ENCODE data around the gene SLC5A2. TPM values are rescaled to one million over a fixed set of nuclear protein-coding genes. Genes with fewer than 3 reads are reported as not detected.

SLC5A2 gene
- total and polyA plus RNA-seq, 4 experiments from 2014 or later = 0.12 to 4.5 (median 2.8) TPM

DNA sequence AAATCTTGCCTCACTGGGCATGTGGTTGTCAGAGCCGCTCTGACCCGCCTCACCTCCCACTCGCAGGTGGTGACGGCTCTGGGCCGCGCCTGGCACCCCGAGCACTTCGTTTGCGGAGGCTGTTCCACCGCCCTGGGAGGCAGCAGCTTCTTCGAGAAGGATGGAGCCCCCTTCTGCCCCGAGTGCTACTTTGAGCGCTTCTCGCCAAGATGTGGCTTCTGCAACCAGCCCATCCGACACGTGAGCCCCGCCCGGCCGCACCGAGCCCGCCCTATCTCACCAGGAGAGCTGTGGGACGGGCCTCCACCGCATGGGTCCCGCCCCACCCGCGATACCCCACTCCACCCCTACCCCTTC is 7.0 kb upstream of the SLC5A2 start:
- H3K4me3 ChIP-seq (ENCODE audit: low read length in 2 of 2) = peak overlapping the region in 1 of 2 donors; percentile 59
- no peaks in the 10 kb centered on the region for H3K36me3 ChIP-seq (ENCODE audit: insufficient read depth, low read length)
- H3K27me3 ChIP-seq (ENCODE audit: insufficient read depth, low read length) = no peaks in the 10 kb centered on the region
- peak overlapping the region; percentile 26 for H3K27ac ChIP-seq (ENCODE audit: low read depth, low read length)
- Mint-ChIP-seq H3K9me3 (peaks cover 0 to 2% (median 0%) of the 10 kb centered on the region in 8 donors), H3K4me3 (peak overlapping the region; percentile 82 to 93 (median 85)), H3K27me3 (peaks cover 0 to 13% of the 10 kb centered on the region in 2 donors), H3K36me3 (no peaks in the 10 kb centered on the region), H3K4me1 (peaks cover 7 to 37% (median 25%) of the 10 kb centered on the region in 4 donors), H3K27ac (peak overlapping the region in 6 of 7 donors; percentile 59 to 86 (median 78))
- H3K4me1 ChIP-seq (ENCODE audit: insufficient read depth, low read length) = peaks cover 28% of the 10 kb centered on the region
- ChIA-PET POLR2A (ENCODE audit: partially characterized antibody) (interaction anchor here (2.2 to 5.6 kb wide), 4 partner anchors 12 to 237 kb away, joined by 10 to 75 read pairs (median 48); partner anchors contain the start of genes ARMC5 and RUSF1), CTCF (ENCODE audit: partially characterized antibody) (interaction anchor here (5.1 kb wide), 1 partner anchor 14 kb away, joined by 38 read pairs; no protein-coding TSS in a partner anchor)
- H3K9me3 ChIP-seq (ENCODE audit: control insufficient read depth in 1 of 2, low read length in 2 of 2) = no peaks in the 10 kb centered on the region
- intact Hi-C loops (cut with micrococcal nuclease) = loop anchor here (1.0 kb wide), 3 partner anchors 11 to 32 kb away; partner anchors contain the start of genes ARMC5 and RUSF1
- peak in 1 of 5 donors; percentile 10 for DNase-seq

DNA sequence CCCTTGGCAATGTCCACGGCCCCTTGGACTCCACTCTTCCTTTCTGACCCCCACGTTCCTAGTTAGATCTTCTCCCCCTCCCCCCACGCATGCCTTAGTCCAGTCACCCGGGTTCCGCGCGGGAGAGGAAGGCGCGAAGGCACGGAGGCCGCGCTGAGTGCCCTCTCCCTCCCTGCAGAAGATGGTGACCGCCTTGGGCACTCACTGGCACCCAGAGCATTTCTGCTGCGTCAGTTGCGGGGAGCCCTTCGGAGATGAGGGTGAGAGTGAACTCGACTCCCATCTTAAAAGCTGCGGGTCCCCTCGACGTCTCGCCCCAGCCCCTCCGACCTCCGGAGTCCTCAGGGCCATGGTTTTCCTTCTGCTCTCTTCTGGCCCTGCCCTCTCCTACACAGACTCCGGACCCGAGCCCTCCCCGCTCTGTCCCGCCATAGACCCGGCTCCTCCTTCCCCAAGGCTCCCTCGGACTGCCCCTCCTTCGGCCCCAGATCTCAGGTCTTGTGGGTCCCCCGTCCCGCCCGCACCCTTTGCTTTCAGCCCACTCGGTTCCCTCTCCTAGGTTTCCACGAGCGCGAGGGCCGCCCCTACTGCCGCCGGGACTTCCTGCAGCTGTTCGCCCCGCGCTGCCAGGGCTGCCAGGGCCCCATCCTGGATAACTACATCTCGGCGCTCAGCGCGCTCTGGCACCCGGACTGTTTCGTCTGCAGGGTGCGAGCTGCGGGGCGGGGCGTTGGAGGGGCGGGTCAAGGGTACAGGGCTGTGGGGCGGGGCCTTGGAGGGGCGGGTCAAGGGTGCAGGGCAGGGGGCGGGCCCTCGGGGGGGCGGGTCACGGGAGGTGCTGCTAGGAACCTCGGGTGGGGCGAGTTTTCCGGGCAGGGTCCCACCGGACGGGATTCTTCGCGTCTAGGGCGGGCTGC is 6.4 kb upstream of the SLC5A2 start:
- Histone ChIP-seq H3K4me1 (ENCODE audit: insufficient read depth, low read length) (peaks cover 24% of the 10 kb centered on the region), H3K36me3 (ENCODE audit: insufficient read depth, low read length) (no peaks in the 10 kb centered on the region), H3K27ac (ENCODE audit: low read depth, low read length) (peak overlapping the region; percentile 26), H3K27me3 (ENCODE audit: insufficient read depth, low read length) (no peaks in the 10 kb centered on the region), H3K9me3 (ENCODE audit: control insufficient read depth in 1 of 2, low read length in 2 of 2) (no peaks in the 10 kb centered on the region), H3K4me3 (ENCODE audit: low read length in 2 of 2) (peak overlapping the region; percentile 59 to 61)
- peak; percentile 70 to 87 (median 78) for DNase-seq
- Mint-ChIP-seq H3K36me3 (no peaks in the 10 kb centered on the region), H3K27ac (peak overlapping the region; percentile 59 to 86 (median 79)), H3K27me3 (peaks cover 0 to 13% of the 10 kb centered on the region in 2 donors), H3K4me1 (peaks cover 7 to 35% (median 21%) of the 10 kb centered on the region in 4 donors), H3K4me3 (peak overlapping the region; percentile 82 to 93 (median 85)), H3K9me3 (peaks cover 0 to 2% (median 0%) of the 10 kb centered on the region in 8 donors)
- ChIA-PET POLR2A (ENCODE audit: partially characterized antibody) (interaction anchor here (0.7 to 5.6 kb wide), 13 partner anchors 8 to 397 kb away, joined by 3 to 75 read pairs (median 4); partner anchors contain the start of genes ARMC5, FUS, RUSF1 and ZNF267), CTCF (ENCODE audit: partially characterized antibody) (interaction anchor here (5.1 kb wide), 1 partner anchor 15 kb away, joined by 38 read pairs; no protein-coding TSS in a partner anchor)
- intact Hi-C loops (cut with micrococcal nuclease) = loop anchor here (1.0 kb wide), 3 partner anchors 11 to 32 kb away; partner anchors contain the start of genes ARMC5 and RUSF1

DNA sequence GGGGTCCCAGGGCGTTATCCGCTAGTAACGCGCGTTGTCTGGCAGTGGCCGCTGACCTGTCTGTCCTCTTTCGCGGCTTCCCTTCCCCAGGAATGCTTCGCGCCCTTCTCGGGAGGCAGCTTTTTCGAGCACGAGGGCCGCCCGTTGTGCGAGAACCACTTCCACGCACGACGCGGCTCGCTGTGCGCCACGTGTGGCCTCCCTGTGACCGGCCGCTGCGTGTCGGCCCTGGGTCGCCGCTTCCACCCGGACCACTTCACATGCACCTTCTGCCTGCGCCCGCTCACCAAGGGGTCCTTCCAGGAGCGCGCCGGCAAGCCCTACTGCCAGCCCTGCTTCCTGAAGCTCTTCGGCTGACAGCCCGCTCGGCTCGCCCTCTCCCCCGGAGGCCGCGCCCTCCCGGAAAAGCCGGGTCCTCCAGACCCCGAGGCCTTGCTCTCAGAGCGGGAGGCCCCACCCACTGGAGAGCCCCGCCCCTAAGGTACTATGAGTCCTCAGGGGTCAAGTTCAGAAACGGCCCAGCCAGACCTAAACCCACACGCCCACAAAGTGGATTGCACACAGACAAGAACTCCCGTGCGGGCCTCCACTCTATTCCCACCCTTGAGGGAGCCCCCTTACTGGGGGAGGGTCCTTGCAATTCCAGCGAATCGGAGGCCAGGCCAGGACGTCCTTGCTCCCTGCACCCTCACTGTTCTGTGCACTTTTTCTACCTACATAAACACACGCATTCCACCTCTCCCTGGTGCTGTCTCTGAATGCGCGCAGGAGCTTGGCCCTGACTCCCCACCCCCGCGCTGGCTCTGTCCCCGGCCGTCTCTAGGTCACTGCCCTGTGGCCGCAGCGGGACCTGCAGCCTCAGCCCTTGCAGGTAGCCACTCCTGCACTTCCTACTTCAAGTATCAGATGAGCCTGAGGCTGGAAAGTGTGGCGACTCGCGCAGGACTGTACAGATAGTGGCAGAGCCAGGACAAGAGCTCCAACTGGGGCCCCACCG is 5.4 kb upstream of the SLC5A2 start:
- Histone ChIP-seq H3K27ac (ENCODE audit: low read depth, low read length) (no peak overlapping the region), H3K4me3 (ENCODE audit: low read length in 2 of 2) (peak overlapping the region in 1 of 2 donors; percentile 49)
- peaks cover 0 to 12% of the 10 kb centered on the region in 2 donors for H3K27me3 Mint-ChIP-seq

DNA sequence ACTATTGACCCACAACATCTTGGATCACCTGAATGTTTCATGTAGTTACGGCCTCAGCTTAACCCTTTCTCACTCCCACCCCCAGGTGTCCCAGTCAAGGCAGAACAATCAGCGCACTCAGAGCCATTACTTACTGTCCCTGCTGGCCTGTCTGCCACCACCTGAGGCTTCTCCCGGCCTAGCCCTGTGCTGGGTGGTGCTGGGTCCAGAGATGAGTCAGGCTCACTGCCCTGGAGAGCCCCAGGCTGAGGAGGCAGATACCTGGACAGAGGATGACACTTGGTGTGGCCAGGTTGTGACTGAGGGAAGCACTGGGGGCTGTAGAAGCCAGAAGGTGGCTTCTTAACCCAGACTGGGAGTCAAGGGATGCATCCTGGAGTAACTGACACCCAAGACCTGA is 4.0 kb upstream of the SLC5A2 start:
- Mint-ChIP-seq H3K9me3 (peaks cover 0 to 2% (median 0%) of the 10 kb centered on the region in 8 donors), H3K4me1 (peaks cover 7 to 22% (median 13%) of the 10 kb centered on the region in 4 donors), H3K27ac (no peak overlapping the region), H3K36me3 (no peaks in the 10 kb centered on the region), H3K27me3 (peaks cover 0 to 3% of the 10 kb centered on the region in 2 donors), H3K4me3 (peak overlapping the region in 3 of 8 donors; percentile 12 to 57 (median 48))
- no peak overlapping the region for H3K4me3 ChIP-seq (ENCODE audit: low read length in 2 of 2)
- peaks cover 14% of the 10 kb centered on the region for H3K4me1 ChIP-seq (ENCODE audit: insufficient read depth, low read length)
- DNase-seq = no peak
- POLR2A ChIA-PET (ENCODE audit: partially characterized antibody) = interaction anchor here (4.2 to 5.6 kb wide), 3 partner anchors 9 to 29 kb away, joined by 25 to 75 read pairs (median 72); partner anchors contain the start of genes ARMC5 and RUSF1
- no peaks in the 10 kb centered on the region for H3K36me3 ChIP-seq (ENCODE audit: insufficient read depth, low read length)
- intact Hi-C loops (cut with micrococcal nuclease) = no loop called here
- H3K9me3 ChIP-seq (ENCODE audit: control insufficient read depth in 1 of 2, low read length in 2 of 2) = no peaks in the 10 kb centered on the region
- H3K27ac ChIP-seq (ENCODE audit: low read depth, low read length) = no peak overlapping the region
- CTCF ChIA-PET (ENCODE audit: partially characterized antibody) = interaction anchor here (1.6 to 5.1 kb wide), 2 partner anchors 9 to 17 kb away, joined by 4 to 38 read pairs; no protein-coding TSS in a partner anchor
- H3K27me3 ChIP-seq (ENCODE audit: insufficient read depth, low read length) = no peaks in the 10 kb centered on the region

More for the DNA sequence above, 5.4 kb upstream of the SLC5A2 start:
- POLR2A ChIA-PET (ENCODE audit: partially characterized antibody) = interaction anchor here (0.7 to 5.6 kb wide), 13 partner anchors 9 to 396 kb away, joined by 3 to 75 read pairs (median 4); partner anchors contain the start of genes ARMC5, FUS, RUSF1 and ZNF267
- CTCF ChIA-PET (ENCODE audit: partially characterized antibody) = interaction anchor here (0.7 to 5.1 kb wide), 3 partner anchors 10 to 335 kb away, joined by 3 to 38 read pairs (median 4); no protein-coding TSS in a partner anchor
- H3K4me1 Mint-ChIP-seq = peaks cover 7 to 31% (median 19%) of the 10 kb centered on the region in 4 donors
- no peaks in the 10 kb centered on the region for H3K9me3 ChIP-seq (ENCODE audit: control insufficient read depth in 1 of 2, low read length in 2 of 2)
- H3K4me1 ChIP-seq (ENCODE audit: insufficient read depth, low read length) = peaks cover 17% of the 10 kb centered on the region
- H3K27ac Mint-ChIP-seq = peak overlapping the region in 5 of 7 donors; percentile 44 to 84 (median 72)
- H3K9me3 Mint-ChIP-seq = peaks cover 0 to 2% (median 0%) of the 10 kb centered on the region in 8 donors
- H3K36me3 ChIP-seq (ENCODE audit: insufficient read depth, low read length) = no peaks in the 10 kb centered on the region
- H3K36me3 Mint-ChIP-seq = no peaks in the 10 kb centered on the region
- DNase-seq = peak in 2 of 5 donors; percentile 3 to 59
- H3K4me3 Mint-ChIP-seq = peak overlapping the region; percentile 67 to 88 (median 78)
- no peaks in the 10 kb centered on the region for H3K27me3 ChIP-seq (ENCODE audit: insufficient read depth, low read length)
- intact Hi-C loops (cut with micrococcal nuclease) = no loop called here

GRCh38 chr16:31479751-31480150 is 3.2 kb upstream of the SLC5A2 start:
- Histone ChIP-seq H3K4me1 (ENCODE audit: insufficient read depth, low read length) (peaks cover 14% of the 10 kb centered on the region), H3K27me3 (ENCODE audit: insufficient read depth, low read length) (no peaks in the 10 kb centered on the region), H3K9me3 (ENCODE audit: control insufficient read depth in 1 of 2, low read length in 2 of 2) (no peaks in the 10 kb centered on the region), H3K36me3 (ENCODE audit: insufficient read depth, low read length) (no peaks in the 10 kb centered on the region), H3K4me3 (ENCODE audit: low read length in 2 of 2) (no peak overlapping the region), H3K27ac (ENCODE audit: low read depth, low read length) (no peak overlapping the region)
- H3K27ac Mint-ChIP-seq = peak overlapping the region in 3 of 7 donors; percentile 3 to 47 (median 21)
- DNase-seq = no peak
- no peaks in the 10 kb centered on the region for H3K27me3 Mint-ChIP-seq
- no peaks in the 10 kb centered on the region for H3K36me3 Mint-ChIP-seq
- peak overlapping the region in 2 of 8 donors; percentile 17 to 50 for H3K4me3 Mint-ChIP-seq
- intact Hi-C loops (cut with micrococcal nuclease) = no loop called here
- H3K9me3 Mint-ChIP-seq = peaks cover 0 to 2% (median 0%) of the 10 kb centered on the region in 8 donors
- ChIA-PET CTCF (ENCODE audit: partially characterized antibody) (no interaction called here), POLR2A (ENCODE audit: partially characterized antibody) (interaction anchor here (5.6 kb wide), 1 partner anchor 20 kb away, joined by 72 read pairs; the partner anchor contains the start of gene ARMC5)
- peaks cover 7 to 22% (median 13%) of the 10 kb centered on the region in 4 donors for H3K4me1 Mint-ChIP-seq

GRCh38 chr16:31480851-31481536 is 1.9 kb upstream of the SLC5A2 start:
- peaks cover 7 to 30% (median 13%) of the 10 kb centered on the region in 4 donors for H3K4me1 Mint-ChIP-seq
- H3K4me3 ChIP-seq (ENCODE audit: low read length in 2 of 2) = no peak overlapping the region
- no peaks in the 10 kb centered on the region for H3K9me3 ChIP-seq (ENCODE audit: control insufficient read depth in 1 of 2, low read length in 2 of 2)
- H3K27me3 Mint-ChIP-seq = no peaks in the 10 kb centered on the region
- peaks cover 0 to 2% (median 0%) of the 10 kb centered on the region in 8 donors for H3K9me3 Mint-ChIP-seq
- no peaks in the 10 kb centered on the region for H3K27me3 ChIP-seq (ENCODE audit: insufficient read depth, low read length)
- no peaks in the 10 kb centered on the region for H3K36me3 Mint-ChIP-seq
- H3K4me3 Mint-ChIP-seq = no peak overlapping the region
- intact Hi-C loops (cut with micrococcal nuclease) = no loop called here
- H3K27ac Mint-ChIP-seq = no peak overlapping the region
- DNase-seq = no peak
- H3K36me3 ChIP-seq (ENCODE audit: insufficient read depth, low read length) = no peaks in the 10 kb centered on the region
- CTCF ChIA-PET (ENCODE audit: partially characterized antibody) = no interaction called here
- H3K4me1 ChIP-seq (ENCODE audit: insufficient read depth, low read length) = peaks cover 14% of the 10 kb centered on the region
- POLR2A ChIA-PET (ENCODE audit: partially characterized antibody) = no interaction called here
- no peak overlapping the region for H3K27ac ChIP-seq (ENCODE audit: low read depth, low read length)
